Neural cell (in vitro differentiated cells): ENCODE measurements around the gene ITM2C. TPM values are rescaled to one million over a fixed set of nuclear protein-coding genes. Genes with fewer than 3 reads are reported as not detected.

Experiments
- H2AFZ ChIP-seq: fragments of 200-600, 300-800 bp; sonication (generic), shearing (Covaris generic); 2 replicates; pipeline ENCODE4 v1.6.0; 2014; ENCODE audit warnings: low read depth, mild to moderate bottlenecking, antibody characterized with exemption, low read length, moderate library complexity
- H3F3A ChIP-seq: fragments of 200-600 bp; shearing (Covaris generic); 2 replicates; pipeline ENCODE4 v1.6.1; 2016; ENCODE audit warnings: mild to moderate bottlenecking, moderate library complexity, mixed read lengths, antibody characterized with exemption, low read length; ENCODE audit not compliant: insufficient read depth, poor library complexity, severe bottlenecking
- H3K27ac ChIP-seq: fragments of 200-600, 300-800 bp; sonication (generic), shearing (Covaris generic); 2 replicates; pipeline ENCODE4 v1.5.1; 2014; ENCODE audit warnings: mild to moderate bottlenecking, low read length, moderate library complexity
- H3K27me3 ChIP-seq: fragments of 300-800, 200-600 bp; sonication (generic), shearing (Covaris generic); 2 replicates; pipeline ENCODE4 v1.6.0; 2014; ENCODE audit warnings: mild to moderate bottlenecking, low read depth, low read length, moderate library complexity; ENCODE audit not compliant: insufficient read depth
- H3K36me3 ChIP-seq: fragments of 300-800, 200-600 bp; sonication (generic), shearing (Covaris generic); 2 replicates; pipeline ENCODE4 v1.5.1; 2014; ENCODE audit warnings: mild to moderate bottlenecking, antibody characterized with exemption, low read length, moderate library complexity; ENCODE audit not compliant: insufficient read depth
- H3K4me2 ChIP-seq: fragments of 300-800, 200-600 bp; sonication (generic), shearing (Covaris generic); 2 replicates; pipeline ENCODE4 v1.6.0; 2014; ENCODE audit warnings: mild to moderate bottlenecking, low read length
- H3K4me3 ChIP-seq: fragments of 300-800, 200-600 bp; sonication (generic), shearing (Covaris generic); 2 replicates; pipeline ENCODE4 v1.5.1; 2014; ENCODE audit warnings: mild to moderate bottlenecking, low read length, moderate library complexity
- H3K79me2 ChIP-seq: fragments of 200-600 bp; shearing (Covaris generic); replicated peaks from 2 replicates; pipeline ENCODE4 v1.6.0; 2014; ENCODE audit warnings: mild to moderate bottlenecking, low read length, moderate library complexity; ENCODE audit not compliant: insufficient read depth
- H3K9ac ChIP-seq: fragments of 300-800, 200-600 bp; sonication (generic), shearing (Covaris generic); 2 replicates; pipeline ENCODE4 v1.6.1; 2016; ENCODE audit warnings: mild to moderate bottlenecking, low read length, mixed read lengths
- H3K9me2 ChIP-seq: fragments of 200-600 bp; shearing (Covaris generic); 2 replicates; pipeline ENCODE4 v1.6.1; 2016; ENCODE audit warnings: mild to moderate bottlenecking, low read length, mixed read lengths; ENCODE audit not compliant: insufficient read depth
- H3K9me3 ChIP-seq: fragments of 200-600, 300-800 bp; sonication (generic), shearing (Covaris generic); 2 replicates; pipeline ENCODE4 v1.6.1; 2016; ENCODE audit warnings: mild to moderate bottlenecking, mixed run types, low read length, moderate library complexity, mixed read lengths
- H4K20me1 ChIP-seq: fragments of 200-600 bp; shearing (Covaris generic); 2 replicates; pipeline ENCODE4 v1.6.1; 2016; ENCODE audit warnings: mild to moderate bottlenecking, mixed run types; ENCODE audit not compliant: insufficient read depth
- CTCF ChIP-seq: fragments of 450-650 bp; IDR thresholded peaks from 2 replicates; pipeline ENCODE4 v1.5.1; 2014; ENCODE audit warnings: antibody characterized with exemption, mild to moderate bottlenecking, moderate library complexity; ENCODE audit not compliant: poor library complexity, severe bottlenecking
- EP300 ChIP-seq: fragments of 450-650 bp; conservative IDR thresholded peaks from 2 replicates; pipeline ENCODE4 v1.6.1; 2014; ENCODE audit warnings: antibody characterized with exemption, mild to moderate bottlenecking, moderate library complexity; ENCODE audit not compliant: poor library complexity, severe bottlenecking
- EZH2 ChIP-seq: fragments of 200-600, 300-800 bp; shearing (Covaris generic), sonication (generic); IDR thresholded peaks from 2 replicates; pipeline ENCODE4 v1.6.1; 2014; ENCODE audit warnings: antibody characterized with exemption, low read length, borderline replicate concordance, mild to moderate bottlenecking; ENCODE audit not compliant: insufficient read depth, poor library complexity, severe bottlenecking
- MXI1 ChIP-seq: fragments of 450-650 bp; conservative IDR thresholded peaks from 2 replicates; pipeline ENCODE4 v1.6.1; 2014; ENCODE audit warnings: antibody characterized with exemption, mild to moderate bottlenecking; ENCODE audit not compliant: poor library complexity, severe bottlenecking
- POLR2AphosphoS5 ChIP-seq: IDR thresholded peaks from 2 replicates; pipeline ENCODE4 v1.6.1; 2012
- RAD21 ChIP-seq: fragments of 450-650 bp; conservative IDR thresholded peaks from 2 replicates; pipeline ENCODE4 v1.6.1; 2014; ENCODE audit warnings: antibody characterized with exemption, mild to moderate bottlenecking, moderate library complexity
- REST ChIP-seq: IDR thresholded peaks from 2 replicates; pipeline ENCODE4 v1.6.1; 2012; ENCODE audit warnings: borderline replicate concordance
- SMC3 ChIP-seq: fragments of 450-650 bp; conservative IDR thresholded peaks from 2 replicates; pipeline ENCODE4 v1.6.1; 2014; ENCODE audit warnings: antibody characterized with exemption, mild to moderate bottlenecking, moderate library complexity; ENCODE audit not compliant: poor library complexity
- TAF1 ChIP-seq: IDR thresholded peaks from 2 replicates; pipeline ENCODE4 v1.6.1; 2012; ENCODE audit warnings: low read depth
- polyA plus RNA-seq: library from polyadenylated mRNA; depleted of rRNA; stranded (reverse); fragments of >200 nt; gene quantifications from 2 replicates; pipeline ENCODE4 v1.2.3, GENCODE V29; 2014

The ITM2C gene
- polyA plus RNA-seq, 1 donor from 2014 or later = 186 TPM

GRCh38 chr2:230881840-230882239, 17.1 kb downstream of the ITM2C start:
- no peaks in the 10 kb centered on the region for H3K27me3 ChIP-seq
- H3K27ac ChIP-seq = no peak overlapping the region
- H3K4me3 ChIP-seq = no peak overlapping the region
- H3F3A ChIP-seq = peaks cover 13% of the 10 kb centered on the region
- H2AFZ ChIP-seq = no peak overlapping the region
- H3K9ac ChIP-seq = no peak overlapping the region
- no peak overlapping the region for H3K4me2 ChIP-seq
- H3K79me2 ChIP-seq = no peaks in the 10 kb centered on the region
- H3K9me3 ChIP-seq = no peaks in the 10 kb centered on the region
- no peaks in the 10 kb centered on the region for H4K20me1 ChIP-seq
- no peaks in the 10 kb centered on the region for H3K9me2 ChIP-seq
- H3K36me3 ChIP-seq = peaks cover 3% of the 10 kb centered on the region
- no peak for TF ChIP-seq RAD21
- TF ChIP-seq TAF1 = no peak
- TF ChIP-seq SMC3 = no peak
- no peak for TF ChIP-seq MXI1
- no peak for TF ChIP-seq REST

GRCh38 chr2:230885463-230886130, 20.9 kb downstream of the ITM2C start:
- Histone ChIP-seq H3K9ac (peak overlapping the region; percentile 68), H3K27me3 (no peaks in the 10 kb centered on the region), H3K36me3 (no peaks in the 10 kb centered on the region), H4K20me1 (no peaks in the 10 kb centered on the region), H3K9me2 (no peaks in the 10 kb centered on the region), H3F3A (peaks cover 13% of the 10 kb centered on the region), H3K4me2 (peak overlapping the region; percentile 93), H3K79me2 (no peaks in the 10 kb centered on the region), H3K27ac (peak overlapping the region; percentile 97), H2AFZ (no peak overlapping the region), H3K4me3 (peak overlapping the region; percentile 58), H3K9me3 (no peaks in the 10 kb centered on the region)
- TF ChIP-seq RAD21 (peak; percentile 68), EZH2 (no peak), REST (peak; percentile 98), TAF1 (no peak), MXI1 (peak; percentile 92), EP300 (peak; percentile 82), SMC3 (peak; percentile 69), POLR2AphosphoS5 (peak; percentile 92), CTCF (peak; percentile 42)
